Keratinocyte (primary cell): Measurements from ENCODE around the gene DAB1.

ENCODE experiments used
- CTCF ChIP-seq, 3 experiments: IDR thresholded peaks in 1 of 3; conservative IDR thresholded peaks in 1 of 3; optimal IDR thresholded peaks in 1 of 3; 2 replicates in 2 of 3; 3 replicates in 1 of 3; pipeline versions ENCODE3 to v1.5.1; 2011; ENCODE audit warnings: low read length in 3 of 3, mild to moderate bottlenecking in 3 of 3, moderate library complexity in 2 of 3, control low read depth in 1 of 3, inconsistent platforms in 1 of 3; ENCODE audit not compliant: insufficient read depth in 2 of 3; ENCODE audit errors: extremely low read depth in 1 of 3
- EZH2 ChIP-seq: IDR thresholded peaks from one replicate; pipeline ENCODE4 v1.6.1; 2012; ENCODE audit warnings: inconsistent platforms, mild to moderate bottlenecking, low read length, moderate library complexity

GRCh38 chr1:57461405-57461804 is 37.5 kb upstream of the DAB1 start:
- no peak for TF ChIP-seq EZH2
- TF ChIP-seq CTCF (optimal IDR thresholded peaks at IDR 0.05 in 1 of 3, IDR thresholded peaks at IDR 0.05 in 1 of 3, conservative IDR thresholded peaks at IDR 0.05 in 1 of 3; ENCODE audit: extremely low read depth in 1 of 3, insufficient read depth in 2 of 3, low read length in 3 of 3) = no peak
